Muscle of back (tissue), 11 donors: Measurements from ENCODE around the gene GPD1. TPM values are rescaled to one million over a fixed set of nuclear protein-coding genes. Genes with fewer than 3 reads are reported as not detected.
"Not testable (repeated sequence)": the region's sequence is repeated elsewhere in the genome, so short reads cannot be mapped to it uniquely, and the experiment has no call there.

Experiments
- DNase-seq, 3 donors: peaks; one replicate each; pipeline versions ENCODE4 v3.0.0 to v3.0.0-alpha.2; 2013
- polyA plus RNA-seq, 10 donors: library from polyadenylated mRNA; unstranded; fragments of 120-200 nt; gene quantifications; one replicate each; pipeline ENCODE4 v1.2.1, GENCODE V29; 2013; ENCODE audit not compliant: insufficient read length in 10 of 10

The GPD1 gene
- polyA plus RNA-seq, 10 donors, result 17.8 to 66.4 (median 51.3) TPM

GRCh38 chr12:50072198-50072907 lies 31.5 kb upstream of the GPD1 start:
- DNase-seq, result no peak

- DNase-seq, result no peak
These were observed 30.6 kb upstream of the GPD1 start for GRCh38 chr12:50073206-50073605.

- no peak for DNase-seq
These were observed 30.1 kb upstream of the GPD1 start for GRCh38 chr12:50073712-50074111.

- DNase-seq, result peak; percentile 68 to 90 (median 81)
These were observed 28.6 kb upstream of the GPD1 start for GRCh38 chr12:50074936-50075807.

GRCh38 chr12:50075808-50076170 lies 28.0 kb upstream of the GPD1 start:
- no peak for DNase-seq

GRCh38 chr12:50077099-50077498 lies 26.7 kb upstream of the GPD1 start:
- no peak for DNase-seq

- no peak for DNase-seq
These were observed 25.5 kb upstream of the GPD1 start for GRCh38 chr12:50078281-50078680.

- no peak for DNase-seq
These were observed 24.0 kb upstream of the GPD1 start for GRCh38 chr12:50079771-50080170.

GRCh38 chr12:50081096-50081808 lies 22.6 kb upstream of the GPD1 start:
- DNase-seq, result no peak

- no peak for DNase-seq
These were observed 21.2 kb upstream of the GPD1 start for GRCh38 chr12:50082644-50083043.

- DNase-seq, result no peak
These were observed 20.5 kb upstream of the GPD1 start for GRCh38 chr12:50083301-50083700.

GRCh38 chr12:50084409-50084774 lies 19.4 kb upstream of the GPD1 start:
- not testable (repeated sequence) for DNase-seq

GRCh38 chr12:50084775-50085614 lies 18.8 kb upstream of the GPD1 start, which contains the start of gene SMARCD1:
Gene SMARCD1, plus strand, starts transcription at chr12:50085342. Its CDS starts 28 bp downstream, at chr12:50085370.
- DNase-seq, result peak; percentile 92 to 96 (median 95)

- DNase-seq, result peak in 1 of 3 donors; percentile 66
These were observed 18.2 kb upstream of the GPD1 start for GRCh38 chr12:50085615-50086072.

GRCh38 chr12:50086148-50086547 lies 17.7 kb upstream of the GPD1 start:
- DNase-seq, result no peak

GRCh38 chr12:50087151-50087550 lies 16.7 kb upstream of the GPD1 start:
- DNase-seq, result no peak

GRCh38 chr12:50087995-50088394 lies 15.8 kb upstream of the GPD1 start:
- DNase-seq, result no peak

- peak in 2 of 3 donors; percentile 33 to 57 for DNase-seq
These were observed 15.1 kb upstream of the GPD1 start for GRCh38 chr12:50088577-50089335.

- no peak for DNase-seq
These were observed 14.1 kb upstream of the GPD1 start for GRCh38 chr12:50089730-50090129.

- DNase-seq, result no peak
These were observed 13.4 kb upstream of the GPD1 start for GRCh38 chr12:50090391-50090790.

- DNase-seq, result no peak
These were observed 5.9 kb upstream of the GPD1 start for GRCh38 chr12:50097952-50098351.
